CD4-positive, alpha-beta T cell treated with Interleukin-17A for 4 hours (primary cell): Measurements from ENCODE around the gene METTL4.

Experiments
- DNase-seq: peaks from one replicate; pipeline ENCODE4 v3.0.0-alpha.2; 2020; ENCODE audit warnings: mixed read lengths

The METTL4 gene

GRCh38 chr18:2515908-2516625 lies 55.2 kb downstream of the METTL4 start:
- DNase-seq: peak; percentile 11

GRCh38 chr18:2515171-2515787 lies 56.0 kb downstream of the METTL4 start:
- no peak for DNase-seq

- DNase-seq: no peak
Measured at GRCh38 chr18:2513616-2514015, 57.7 kb downstream of the METTL4 start.

GRCh38 chr18:2512059-2512458 lies 59.2 kb downstream of the METTL4 start:
- no peak for DNase-seq

GRCh38 chr18:2511451-2511850 lies 59.9 kb downstream of the METTL4 start:
- no peak for DNase-seq

GRCh38 chr18:2510416-2510815 lies 60.9 kb downstream of the METTL4 start:
- no peak for DNase-seq

GRCh38 chr18:2508678-2509077 lies 62.6 kb downstream of the METTL4 start:
- DNase-seq: no peak

- no peak for DNase-seq
Measured at GRCh38 chr18:2508155-2508554, 63.1 kb downstream of the METTL4 start.

GRCh38 chr18:2504642-2505041 lies 66.7 kb downstream of the METTL4 start:
- no peak for DNase-seq

GRCh38 chr18:2502880-2503279 lies 68.4 kb downstream of the METTL4 start:
- DNase-seq: no peak

- DNase-seq: no peak
Measured at GRCh38 chr18:2502394-2502793, 68.9 kb downstream of the METTL4 start.

- DNase-seq: no peak
Measured at GRCh38 chr18:2497797-2498196, 73.5 kb downstream of the METTL4 start.

GRCh38 chr18:2495381-2495780 lies 75.9 kb downstream of the METTL4 start:
- DNase-seq: no peak

GRCh38 chr18:2494921-2495320 lies 76.4 kb downstream of the METTL4 start:
- DNase-seq: no peak
